Measurements from ENCODE around the gene ARHGAP24. TPM values are rescaled to one million over a fixed set of nuclear protein-coding genes. Genes with fewer than 3 reads are reported as not detected.

Gene ARHGAP24
- total RNA-seq, 2 donors from 2014 or later, result 4.2 to 5.2 TPM

DNA sequence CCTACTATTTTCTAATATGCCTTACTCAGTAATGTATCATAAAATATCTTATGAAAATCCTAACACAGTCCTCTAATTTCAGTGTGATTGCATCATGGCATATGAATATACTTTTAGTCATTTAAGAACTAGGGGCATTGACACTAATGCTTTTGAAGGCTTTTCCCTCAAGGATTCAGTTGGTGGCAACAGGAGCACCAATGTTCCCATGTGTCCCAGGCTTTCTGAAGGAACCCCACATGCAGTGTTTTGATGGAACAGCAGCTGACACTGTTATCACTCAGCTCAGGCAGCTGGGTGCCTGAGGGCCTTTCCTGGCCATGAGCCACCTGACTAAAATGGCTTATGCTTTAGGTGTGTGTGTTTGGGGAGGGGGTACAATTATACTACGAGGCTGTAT is 348.3 kb downstream of the ARHGAP24 start:
- Histone ChIP-seq H3K27ac (no peak overlapping the region), H3K4me1 (no peaks in the 10 kb centered on the region), H3K4me3 (no peak overlapping the region), H3K9ac (ENCODE audit: low read depth in 2 of 2, low read length in 2 of 2) (no peak overlapping the region), H3K36me3 (no peaks in the 10 kb centered on the region), H3K9me3 (no peaks in the 10 kb centered on the region), H3K27me3 (no peaks in the 10 kb centered on the region)
- intact Hi-C loops (cut with DNase I), result no loop called here
- TF ChIP-seq CTCF (IDR thresholded peaks at IDR 0.05), result no peak
- no peak for DNase-seq

GRCh38 chr4:85824166-85824945 is 349.4 kb downstream of the ARHGAP24 start:
- no peak overlapping the region for H3K9ac ChIP-seq (ENCODE audit: low read depth in 2 of 2, low read length in 2 of 2)
- no peak for DNase-seq
- no peaks in the 10 kb centered on the region for H3K4me1 ChIP-seq
- H3K27me3 ChIP-seq, result no peaks in the 10 kb centered on the region
- no peak overlapping the region for H3K4me3 ChIP-seq
- H3K36me3 ChIP-seq, result no peaks in the 10 kb centered on the region
- intact Hi-C loops (cut with DNase I), result no loop called here
- no peak for TF ChIP-seq CTCF (IDR thresholded peaks at IDR 0.05)
- no peaks in the 10 kb centered on the region for H3K9me3 ChIP-seq
- no peak overlapping the region for H3K27ac ChIP-seq

- H3K9ac ChIP-seq (ENCODE audit: low read depth in 2 of 2, low read length in 2 of 2), result peak overlapping the region in 1 of 2 donors; percentile 16
- intact Hi-C loops (cut with DNase I), result no loop called here
- H3K4me3 ChIP-seq, result no peak overlapping the region
- no peaks in the 10 kb centered on the region for H3K27me3 ChIP-seq
- no peaks in the 10 kb centered on the region for H3K9me3 ChIP-seq
- H3K27ac ChIP-seq, result no peak overlapping the region
- no peaks in the 10 kb centered on the region for H3K4me1 ChIP-seq
- DNase-seq, result peak; percentile 41
- no peaks in the 10 kb centered on the region for H3K36me3 ChIP-seq
- TF ChIP-seq CTCF (IDR thresholded peaks at IDR 0.05), result no peak
These were observed 351.2 kb downstream of the ARHGAP24 start for GRCh38 chr4:85826060-85826678.

GRCh38 chr4:85828027-85828890 is 353.3 kb downstream of the ARHGAP24 start:
- H3K9ac ChIP-seq (ENCODE audit: low read depth in 2 of 2, low read length in 2 of 2), result peak overlapping the region in 1 of 2 donors; percentile 66
- intact Hi-C loops (cut with DNase I), result no loop called here
- no peak for TF ChIP-seq CTCF (IDR thresholded peaks at IDR 0.05)

GRCh38 chr4:85829276-85830051 is 354.5 kb downstream of the ARHGAP24 start:
- no peaks in the 10 kb centered on the region for H3K4me1 ChIP-seq
- no peak overlapping the region for H3K9ac ChIP-seq (ENCODE audit: low read depth in 2 of 2, low read length in 2 of 2)
- H3K9me3 ChIP-seq, result no peaks in the 10 kb centered on the region
- H3K36me3 ChIP-seq, result no peaks in the 10 kb centered on the region
- no peak overlapping the region for H3K4me3 ChIP-seq
- H3K27me3 ChIP-seq, result no peaks in the 10 kb centered on the region
- intact Hi-C loops (cut with DNase I), result no loop called here
- DNase-seq, result no peak
- TF ChIP-seq CTCF (IDR thresholded peaks at IDR 0.05), result no peak
- H3K27ac ChIP-seq, result no peak overlapping the region

More at GRCh38 chr4:85828027-85828890, 353.3 kb downstream of the ARHGAP24 start:
- Histone ChIP-seq H3K4me1 (no peaks in the 10 kb centered on the region), H3K36me3 (no peaks in the 10 kb centered on the region), H3K27ac (peak overlapping the region; percentile 12), H3K27me3 (no peaks in the 10 kb centered on the region), H3K4me3 (no peak overlapping the region), H3K9me3 (no peaks in the 10 kb centered on the region)
- DNase-seq, result no peak

All from colonic mucosa (tissue), 4 donors.